Measurements from ENCODE around the gene SPRR1B.

DNA sequence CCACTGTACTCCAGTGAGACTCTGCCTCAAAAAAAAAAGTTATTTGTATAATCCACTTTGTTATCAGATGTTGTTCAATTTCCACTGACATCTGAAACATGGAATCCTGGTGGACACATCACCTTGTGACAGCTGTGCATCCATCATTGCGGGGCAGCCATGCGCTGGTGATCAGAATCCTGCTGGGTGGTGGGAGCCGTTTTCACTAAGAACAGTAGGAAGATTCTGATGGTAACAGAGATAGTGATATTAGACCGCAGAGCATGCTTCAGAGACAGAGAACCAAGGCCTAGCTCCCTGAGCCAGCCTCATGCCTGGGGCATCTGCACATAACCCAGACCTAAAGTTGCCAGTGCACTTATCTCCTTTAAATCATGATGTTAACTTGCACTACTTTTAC lies 32.5 kb upstream of the SPRR1B start:
- TF ChIP-seq, protein P1, sequence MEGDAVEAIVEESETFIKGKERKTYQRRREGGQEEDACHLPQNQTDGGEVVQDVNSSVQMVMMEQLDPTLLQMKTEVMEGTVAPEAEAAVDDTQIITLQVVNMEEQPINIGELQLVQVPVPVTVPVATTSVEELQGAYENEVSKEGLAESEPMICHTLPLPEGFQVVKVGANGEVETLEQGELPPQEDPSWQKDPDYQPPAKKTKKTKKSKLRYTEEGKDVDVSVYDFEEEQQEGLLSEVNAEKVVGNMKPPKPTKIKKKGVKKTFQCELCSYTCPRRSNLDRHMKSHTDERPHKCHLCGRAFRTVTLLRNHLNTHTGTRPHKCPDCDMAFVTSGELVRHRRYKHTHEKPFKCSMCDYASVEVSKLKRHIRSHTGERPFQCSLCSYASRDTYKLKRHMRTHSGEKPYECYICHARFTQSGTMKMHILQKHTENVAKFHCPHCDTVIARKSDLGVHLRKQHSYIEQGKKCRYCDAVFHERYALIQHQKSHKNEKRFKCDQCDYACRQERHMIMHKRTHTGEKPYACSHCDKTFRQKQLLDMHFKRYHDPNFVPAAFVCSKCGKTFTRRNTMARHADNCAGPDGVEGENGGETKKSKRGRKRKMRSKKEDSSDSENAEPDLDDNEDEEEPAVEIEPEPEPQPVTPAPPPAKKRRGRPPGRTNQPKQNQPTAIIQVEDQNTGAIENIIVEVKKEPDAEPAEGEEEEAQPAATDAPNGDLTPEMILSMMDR (IDR thresholded peaks at IDR 0.05; ENCODE audit: low read depth, low read length): no peak
- no peak for TF ChIP-seq EZH2phosphoT487 (IDR thresholded peaks at IDR 0.05; ENCODE audit: low read depth)

All from OCI-LY3 (cell line).